ENCODE data around the gene STOML2. TPM values are rescaled to one million over a fixed set of nuclear protein-coding genes. Genes with fewer than 3 reads are reported as not detected.
A peak's percentile ranks its signal among the peaks of the same experiment; 100 is the strongest.

Gene STOML2
- total and polyA plus RNA-seq, 9 of the 15 experiments (the other 6 are each of a cell fraction or from before 2014, with no cell fraction given): 110 to 220 (median 174) TPM

GRCh38 chr9:35108946-35109575 lies 6.1 kb upstream of the STOML2 start:
- Histone ChIP-seq H3K36me3 (ENCODE audit: control insufficient read depth, insufficient read depth, low read length) (peaks cover 28% of the 10 kb centered on the region; the same call in 2 of the 3 replicates), H3K4me3 (peak overlapping the region; percentile 12; the same call in 1 of the 2 replicates), H4K20me1 (replicated peaks; ENCODE audit: control insufficient read depth, insufficient read depth, low read length) (no peaks in the 10 kb centered on the region), H3K27me3 (ENCODE audit: control insufficient read depth in 2 of 2, insufficient read depth in 2 of 2, low read length in 2 of 2) (no peaks in the 10 kb centered on the region), H3K9me3 (replicated peaks; ENCODE audit: control insufficient read depth, insufficient read depth, low read depth, low read length) (no peaks in the 10 kb centered on the region), H3K4me2 (ENCODE audit: insufficient read depth, low read length) (peak overlapping the region; percentile 82), H2AFZ (ENCODE audit: low read depth, low read length) (no peak overlapping the region), H3K4me1 (replicated peaks in 1 of 2; ENCODE audit: control insufficient read depth in 2 of 2, insufficient read depth in 2 of 2, low read length in 2 of 2) (peaks cover 36 to 44% of the 10 kb centered on the region in 2 experiments), H3K9me1 (ENCODE audit: control insufficient read depth, insufficient read depth, low read length) (no peaks in the 10 kb centered on the region), H3K9ac (ENCODE audit: insufficient read depth in 1 of 2, low read depth in 2 of 2, low read length in 2 of 2) (peak overlapping the region; percentile 66 to 82; a peak in 2 of 4 replicates), H3K79me2 (ENCODE audit: control insufficient read depth, insufficient read depth, low read length) (peaks cover 36% of the 10 kb centered on the region), H3K27ac (ENCODE audit: extremely low read depth, low read depth, low read length) (peak overlapping the region; percentile 82)
- peak; percentile 68 to 93 (median 81) for DNase-seq (ENCODE audit: extremely low read depth in 1 of 4, low spot score in 3 of 4)
- peak; percentile 62 for ATAC-seq
- 12% methylated on average over 7 of the region's 8 CpGs for WGBS (ENCODE audit: insufficient coverage, low coverage, missing lambda C conversion rate)
- in situ Hi-C loops (cut with MboI) (no loop called here), intact Hi-C loops (cut with micrococcal nuclease) (no loop called here)
- FAIRE-seq: peak; percentile 100
- CTCF ChIA-PET (ENCODE audit: low intra/inter-chr PET ratio): no interaction called here
- no TSS peak for BruUV-seq (replicated peaks)
- POLR2A ChIA-PET: interaction anchor here (0.6 to 1.3 kb wide), 3 partner anchors 9 to 210 kb away, joined by 3 read pairs; no protein-coding TSS in a partner anchor
- TF ChIP-seq STAT5A (IDR thresholded peaks at IDR 0.05; ENCODE audit: borderline replicate concordance, low read length) (peak; percentile 83), NRF1 (conservative IDR thresholded peaks at IDR 0.05 in 1 of 2, IDR thresholded peaks at IDR 0.05 in 1 of 2) (0 out of 4 replicates have a peak, but pooled peaks of 1 of the 2 experiments have one; percentile 21), ZNF224 (CRISPR knock-in tag; IDR thresholded peaks at IDR 0.05) (no peak), KHSRP (IDR thresholded peaks at IDR 0.05) (0 out of 2 replicates have a peak, but pooled peaks have one; percentile 43), CEBPB (tag; IDR thresholded peaks at IDR 0.05) (peak; percentile 84), TEAD4 (IDR thresholded peaks at IDR 0.05; ENCODE audit: low read length) (peak; percentile 92), TEAD4 (CRISPR knock-in tag; IDR thresholded peaks at IDR 0.05; ENCODE audit: borderline replicate concordance) (no peak), TRIM24 (IDR thresholded peaks at IDR 0.05) (peak; percentile 69 to 86), NKRF (IDR thresholded peaks at IDR 0.05; ENCODE audit: borderline replicate concordance) (peak; percentile 28; the same call in 1 of the 2 replicates), ZNF589 (CRISPR knock-in tag; IDR thresholded peaks at IDR 0.05; ENCODE audit: low read depth) (peak; percentile 73; the same call in 1 of the 2 replicates), CBFA2T2 (conservative IDR thresholded peaks at IDR 0.05) (peak; percentile 92), ZBED1 (IDR thresholded peaks at IDR 0.05) (peak; percentile 81), RREB1 (CRISPR knock-in tag; IDR thresholded peaks at IDR 0.05) (no peak)
